Lower lobe of right lung (tissue), 2 donors: ENCODE results near the gene FLAD1. TPM values are rescaled to one million over a fixed set of nuclear protein-coding genes. Genes with fewer than 3 reads are reported as not detected.
"Not testable (repeated sequence)": the region's sequence is repeated elsewhere in the genome, so short reads cannot be mapped to it uniquely, and the experiment has no call there.

Experiments
- ATAC-seq, 2 donors: fragments of 200-7000 bp; cut with Tn5 transposase; one replicate each; pipeline ENCODE4 v1.9.1; 2020 to 2022; ENCODE audit warnings: mild to moderate bottlenecking in 2 of 2, moderate library complexity in 2 of 2
- DNase-seq: peaks from one replicate; pipeline ENCODE4 v3.0.0-alpha.2; 2020
- H3K27ac ChIP-seq: fragments of 200-600 bp; one replicate; pipeline ENCODE4 v1.8.0; 2022
- H3K27me3 ChIP-seq: fragments of 200-600 bp; one replicate; pipeline ENCODE4 v1.8.0; 2022; ENCODE audit warnings: low read depth
- H3K36me3 ChIP-seq: fragments of 200-600 bp; one replicate; pipeline ENCODE4 v1.8.0; 2022; ENCODE audit warnings: mild to moderate bottlenecking
- H3K4me1 ChIP-seq: fragments of 200-600 bp; one replicate; pipeline ENCODE4 v1.8.0; 2022
- H3K4me3 ChIP-seq: fragments of 200-600 bp; one replicate; pipeline ENCODE4 v1.8.0; 2022; ENCODE audit warnings: mild to moderate bottlenecking
- H3K9me3 ChIP-seq: fragments of 200-600 bp; one replicate; pipeline ENCODE4 v1.8.0; 2022
- CTCF ChIP-seq: fragments of 200-600 bp; IDR thresholded peaks from one replicate; pipeline ENCODE4 v1.8.0; 2022; ENCODE audit warnings: antibody characterized with exemption, mild to moderate bottlenecking
- intact Hi-C: fragments of 100-400 bp; cut with DNase I; formaldehyde crosslinking; loops from one replicate; pipeline ENCODE4 v1.11.0; 2022
- total RNA-seq: library from RNA; stranded (reverse); fragmentation: NEBNext Ultra II Directional; extraction: Animal tissue kit (Norgen Biotek cat#: 25700); gene quantifications from one replicate; pipeline ENCODE4 v1.2.1, GENCODE V29; 2021
- donor health status: DM: no; HTN: yes; CAD: no; lungs with severe emphysema.

Gene FLAD1
- total RNA-seq, 1 donor from 2014 or later: 31.9 TPM

DNA sequence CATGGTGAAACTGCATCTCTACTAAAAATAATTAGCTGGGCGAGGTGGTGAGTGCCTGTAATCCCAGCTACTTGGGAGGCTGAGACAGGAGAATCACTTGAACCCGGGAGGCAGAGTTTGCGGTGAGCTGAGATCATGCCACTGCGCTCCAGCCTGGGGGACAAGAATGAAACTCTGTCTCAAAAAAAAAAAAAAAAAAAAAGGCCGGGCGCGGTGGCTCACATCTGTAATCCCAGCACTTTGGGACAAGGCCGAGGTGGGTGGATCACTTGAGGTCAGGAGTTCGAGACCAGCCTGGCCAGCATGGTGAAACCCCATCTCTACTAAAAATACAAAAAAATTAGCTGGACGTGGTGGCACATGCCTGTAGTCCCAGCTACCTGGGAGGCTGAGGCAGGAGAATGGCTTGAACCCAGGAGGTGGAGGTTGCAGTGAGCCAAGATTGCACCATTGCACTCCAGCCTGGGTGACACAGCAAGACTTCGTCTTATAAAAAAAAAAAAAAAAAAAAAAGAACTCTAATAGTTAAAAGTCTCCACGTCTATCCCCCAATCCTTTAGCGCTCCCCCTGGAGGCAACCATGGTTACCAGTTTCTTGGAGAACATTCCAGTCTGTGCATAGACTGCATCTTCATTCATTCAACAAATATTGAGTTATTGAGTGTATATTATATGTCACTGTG lies 12.3 kb downstream of the FLAD1 start:
- peak; percentile 39 for TF ChIP-seq CTCF
- intact Hi-C loops, H3K4me3 ChIP-seq, H3K27me3 ChIP-seq, H3K27ac ChIP-seq, H3K9me3 ChIP-seq, ATAC-seq: not testable (repeated sequence)
- Histone ChIP-seq H3K4me1 (peaks cover 34% of the 10 kb centered on the region), H3K36me3 (peaks cover 13% of the 10 kb centered on the region)
- DNase-seq: peak; percentile 50

DNA sequence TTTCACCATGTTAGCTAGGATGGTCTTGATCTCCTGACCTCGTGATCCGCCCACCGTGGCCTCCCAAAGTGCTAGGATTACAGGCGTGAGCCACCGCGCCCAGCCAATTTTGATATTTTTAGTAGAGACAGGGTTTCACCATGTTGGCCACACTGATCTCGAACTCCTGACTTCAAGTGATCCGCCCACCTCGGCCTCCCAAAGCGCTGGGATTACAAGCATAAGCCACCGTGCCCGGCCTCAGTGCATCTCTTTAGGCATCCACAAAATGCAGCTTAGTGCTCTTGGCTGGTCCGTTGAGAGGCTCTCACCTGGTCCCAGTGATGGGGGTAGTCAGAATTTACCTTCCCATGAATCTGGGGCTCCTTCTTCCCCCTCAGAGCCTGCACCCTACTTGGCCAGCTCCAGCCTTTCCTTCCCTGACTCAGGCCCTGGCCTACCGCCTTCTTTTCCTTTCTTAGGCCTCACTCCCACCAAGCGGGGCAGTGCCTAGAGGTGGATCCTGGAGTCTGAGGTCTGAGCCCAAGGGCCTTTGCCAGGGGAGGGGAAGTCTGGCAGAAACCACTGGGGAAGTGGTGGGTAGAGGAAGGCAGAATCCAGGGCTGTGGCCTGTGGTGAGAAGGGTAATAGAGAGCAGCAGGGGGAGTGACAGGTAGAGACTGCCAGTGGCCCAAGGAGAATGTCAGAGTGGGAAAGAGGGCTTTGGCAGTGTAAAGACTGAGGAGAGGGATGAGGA lies 14.0 kb downstream of the FLAD1 start:
- H3K4me3 ChIP-seq: no peak overlapping the region
- no peak for TF ChIP-seq CTCF
- H3K27ac ChIP-seq: no peak overlapping the region
- no peaks in the 10 kb centered on the region for H3K9me3 ChIP-seq
- ATAC-seq (no peak), DNase-seq (no peak)
- H3K36me3 ChIP-seq: no peaks in the 10 kb centered on the region
- intact Hi-C loops: no loop called here
- H3K4me1 ChIP-seq: peaks cover 34% of the 10 kb centered on the region
- no peaks in the 10 kb centered on the region for H3K27me3 ChIP-seq

- H3K36me3 ChIP-seq: no peaks in the 10 kb centered on the region
- DNase-seq: no peak
- H3K27me3 ChIP-seq: no peaks in the 10 kb centered on the region
- H3K9me3 ChIP-seq: no peaks in the 10 kb centered on the region
- no peak for TF ChIP-seq CTCF
- no peak for ATAC-seq
- peaks cover 34% of the 10 kb centered on the region for H3K4me1 ChIP-seq
- no peak overlapping the region for H3K27ac ChIP-seq
- H3K4me3 ChIP-seq: no peak overlapping the region
- intact Hi-C loops: no loop called here
These were observed 15.1 kb downstream of the FLAD1 start for GRCh38 chr1:154998201-154998780.

- H3K9me3 ChIP-seq: no peaks in the 10 kb centered on the region
- H3K4me3 ChIP-seq: peak overlapping the region; percentile 97
- ATAC-seq: no peak
- H3K27ac ChIP-seq: peak overlapping the region; percentile 86
- peak; percentile 87 for TF ChIP-seq CTCF
- no peaks in the 10 kb centered on the region for H3K36me3 ChIP-seq
- DNase-seq: peak; percentile 79
- intact Hi-C loops: no loop called here
- H3K4me1 ChIP-seq: peaks cover 34% of the 10 kb centered on the region
- H3K27me3 ChIP-seq: no peaks in the 10 kb centered on the region
These were observed 15.8 kb downstream of the FLAD1 start for GRCh38 chr1:154998818-154999570.
